Islet precursor cell (in vitro differentiated cells): ENCODE results near the gene PSG4.
"Not testable (repeated sequence)": the region's sequence is repeated elsewhere in the genome, so short reads cannot be mapped to it uniquely, and the experiment has no call there.

Experiments
- DNase-seq: peaks from one replicate; pipeline ENCODE4 v3.0.0-alpha.2; 2018

PSG4 gene

DNA sequence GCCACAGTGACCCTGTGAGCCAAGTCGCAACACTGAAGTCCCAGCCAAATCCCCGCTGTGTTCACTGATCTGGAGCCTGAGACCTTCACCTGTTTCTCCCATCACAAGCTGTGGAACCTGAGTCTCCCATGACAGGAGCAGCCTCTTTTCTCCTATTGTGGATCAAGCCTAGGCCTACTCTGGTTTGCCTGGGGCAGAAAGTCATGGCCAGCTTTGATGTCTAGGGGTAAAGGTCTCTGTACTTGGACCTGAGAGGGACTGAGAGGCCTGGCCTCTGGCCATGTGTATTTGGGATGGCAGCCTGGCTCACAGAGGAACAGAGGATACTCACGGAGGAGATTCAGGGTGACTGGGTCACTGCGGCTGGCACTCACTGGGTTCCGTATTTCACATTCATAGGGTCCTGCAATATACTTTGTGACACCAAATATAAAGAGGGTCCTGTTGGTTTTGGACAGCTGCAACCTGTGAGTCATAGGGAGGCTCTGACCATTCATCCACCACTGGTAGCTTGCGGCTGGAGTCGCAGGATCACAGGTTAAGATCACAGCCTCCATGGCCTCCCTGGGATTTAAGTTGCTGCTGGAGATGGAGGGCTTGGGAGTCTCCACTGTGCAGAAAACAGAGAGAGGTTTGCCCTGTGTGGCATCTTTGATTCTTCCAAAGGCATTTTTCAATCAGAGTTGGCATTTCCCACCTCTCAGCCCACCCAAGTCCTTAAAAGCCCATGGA lies 7.6 kb downstream of the PSG4 start:
- DNase-seq: not testable (repeated sequence)

DNA sequence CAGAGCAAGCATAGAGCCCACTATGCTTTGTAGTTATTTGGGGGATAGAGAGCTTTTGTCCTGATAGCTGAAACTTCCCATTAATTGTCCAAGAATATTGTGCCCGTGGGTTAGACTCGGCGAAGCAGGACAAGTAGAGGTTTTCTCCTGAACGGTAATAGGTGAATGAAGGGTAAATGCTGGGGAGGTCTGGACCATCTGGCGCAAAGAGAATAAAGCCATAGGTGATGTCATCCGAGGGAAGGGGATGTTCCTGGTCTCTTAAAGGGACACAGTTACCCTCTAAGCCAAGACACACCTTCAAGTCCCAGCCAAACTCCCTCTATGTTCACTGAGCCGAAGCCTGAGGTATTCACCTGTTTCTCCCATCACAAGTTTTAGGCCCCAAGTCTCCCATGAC lies 11.0 kb downstream of the PSG4 start:
- DNase-seq: not testable (repeated sequence)

DNA sequence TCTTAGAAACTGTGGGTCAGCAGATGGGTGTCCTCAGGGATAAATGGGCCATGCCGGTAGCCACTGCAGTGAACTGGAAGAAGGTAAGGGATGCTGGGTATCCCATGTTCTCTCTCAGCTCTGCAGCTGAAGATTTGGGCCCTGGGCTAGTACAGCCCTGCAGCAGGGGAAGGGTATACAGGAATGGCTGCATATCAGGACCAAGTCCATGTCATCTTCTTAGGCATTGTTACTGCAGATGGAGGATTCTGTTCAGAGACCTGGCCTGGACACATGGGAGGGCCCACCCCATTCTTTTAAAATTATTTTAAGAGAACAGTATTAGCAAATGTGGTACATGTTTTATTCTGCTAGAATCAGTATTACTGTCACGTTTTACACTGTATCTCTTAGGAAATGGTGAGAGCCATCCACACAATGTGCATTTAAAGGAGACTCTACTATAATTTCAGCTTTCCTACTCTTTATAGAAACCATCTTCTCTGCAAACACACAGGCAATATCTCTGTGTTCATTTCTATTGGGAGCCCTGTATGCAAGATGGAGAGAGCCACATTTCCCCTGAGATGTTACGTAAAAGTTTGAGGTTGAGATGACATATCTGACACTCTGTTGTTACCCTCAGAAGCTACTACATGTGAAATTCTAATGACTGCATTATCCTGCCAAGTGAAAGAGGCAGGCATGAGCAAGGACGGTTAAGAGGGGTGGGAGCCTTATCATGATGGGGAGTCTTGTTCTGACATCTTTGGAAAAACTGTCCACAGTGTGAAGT lies 12.9 kb downstream of the PSG4 start:
- DNase-seq: not testable (repeated sequence)

DNA sequence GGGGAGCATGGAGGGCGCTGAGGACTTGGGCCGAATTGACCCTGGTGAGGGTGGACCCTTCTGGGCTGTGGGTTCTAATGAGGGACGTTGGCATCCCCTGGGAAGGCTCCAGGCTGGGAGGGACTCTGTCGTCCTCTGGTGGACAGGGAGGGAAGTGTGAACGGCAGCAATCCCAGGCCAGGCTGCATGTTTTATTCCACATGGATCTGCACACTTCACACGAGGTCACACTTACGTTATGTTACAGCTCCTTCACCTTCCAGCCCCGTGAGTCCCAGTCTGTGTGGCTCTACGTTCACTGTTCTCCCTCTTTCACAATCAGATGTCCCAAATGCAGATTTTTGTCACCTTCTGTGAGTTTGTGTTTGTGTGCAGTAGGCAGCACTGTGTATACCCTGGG lies 17.3 kb downstream of the PSG4 start:
- DNase-seq: not testable (repeated sequence)

DNA sequence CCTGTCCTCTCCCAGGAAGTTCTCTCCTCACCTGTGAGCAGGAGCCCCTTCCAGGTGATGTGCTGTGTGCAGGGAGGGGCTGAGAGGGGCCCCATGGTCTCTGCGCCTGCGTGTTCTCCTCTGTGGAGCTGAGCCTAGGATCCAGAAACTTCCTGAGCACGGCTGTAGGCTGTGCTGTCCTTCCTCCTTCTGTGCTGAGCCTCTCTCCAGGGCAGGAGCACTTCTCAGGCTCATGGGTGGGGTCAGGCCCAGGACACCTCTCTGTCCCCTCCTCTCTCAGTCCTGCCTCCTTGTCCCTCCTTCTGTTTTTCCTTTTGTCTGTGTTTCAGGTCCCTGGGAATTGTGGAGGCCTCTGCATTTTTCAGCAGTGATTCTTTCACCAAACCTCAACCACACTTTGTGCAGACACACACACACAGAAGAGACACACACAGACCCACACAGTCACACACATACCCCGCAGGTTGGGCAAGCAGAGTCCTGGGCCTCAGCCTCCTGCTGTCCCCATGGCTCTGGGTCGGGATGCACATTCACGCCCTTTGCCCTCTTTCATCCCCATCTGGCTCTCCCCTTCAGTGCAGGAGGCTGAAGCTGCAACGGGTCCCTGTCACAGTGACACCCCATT lies 19.0 kb downstream of the PSG4 start, which contains the start of gene PSG5:
PSG5 (minus strand) TSS at position 226 of the 625 bp plus-strand sequence; CDS start at position 95, 131 bp downstream.
- not testable (repeated sequence) for DNase-seq

DNA sequence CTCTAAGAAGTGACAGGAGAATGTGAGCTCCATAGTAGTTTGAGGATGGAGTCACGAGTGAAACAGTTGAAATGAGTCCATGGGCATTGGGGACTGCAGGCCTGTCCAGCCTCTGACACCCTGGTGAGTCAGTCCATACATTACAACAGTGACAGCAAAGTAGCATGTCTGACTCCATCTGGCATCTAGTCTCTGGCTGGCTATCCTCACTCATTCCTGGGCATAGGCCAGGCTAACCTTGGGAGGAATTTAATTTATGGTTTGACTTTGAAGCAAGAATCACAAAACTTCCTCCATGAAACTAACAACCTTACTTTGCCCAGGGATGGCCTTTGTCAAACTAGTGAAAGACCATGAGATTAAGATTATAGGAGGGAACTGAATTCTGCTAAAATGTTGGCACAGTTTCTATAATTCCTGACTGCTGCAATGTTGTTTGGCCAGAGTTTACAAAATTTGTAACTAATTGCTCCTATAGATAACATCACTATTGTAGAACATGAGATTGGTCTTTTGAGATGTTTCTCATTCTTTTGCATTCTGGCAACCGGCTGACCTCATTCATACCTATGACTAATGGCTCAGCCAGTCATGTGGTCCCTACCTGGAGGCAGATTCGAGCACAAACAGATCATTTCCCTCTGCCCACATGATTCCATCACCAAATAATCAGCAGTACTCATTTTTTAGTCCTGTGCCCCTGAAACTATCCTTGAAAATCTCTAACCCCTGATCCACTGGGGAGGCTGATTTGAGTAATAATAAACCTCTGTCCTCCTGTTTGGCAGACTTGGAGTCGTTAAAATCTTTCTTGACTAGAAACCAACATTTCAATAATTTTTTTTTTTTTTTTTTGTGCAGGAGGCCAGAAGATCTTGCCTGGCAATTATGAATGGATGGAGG lies 23.3 kb downstream of the PSG4 start:
- peak; percentile 77 for DNase-seq

DNA sequence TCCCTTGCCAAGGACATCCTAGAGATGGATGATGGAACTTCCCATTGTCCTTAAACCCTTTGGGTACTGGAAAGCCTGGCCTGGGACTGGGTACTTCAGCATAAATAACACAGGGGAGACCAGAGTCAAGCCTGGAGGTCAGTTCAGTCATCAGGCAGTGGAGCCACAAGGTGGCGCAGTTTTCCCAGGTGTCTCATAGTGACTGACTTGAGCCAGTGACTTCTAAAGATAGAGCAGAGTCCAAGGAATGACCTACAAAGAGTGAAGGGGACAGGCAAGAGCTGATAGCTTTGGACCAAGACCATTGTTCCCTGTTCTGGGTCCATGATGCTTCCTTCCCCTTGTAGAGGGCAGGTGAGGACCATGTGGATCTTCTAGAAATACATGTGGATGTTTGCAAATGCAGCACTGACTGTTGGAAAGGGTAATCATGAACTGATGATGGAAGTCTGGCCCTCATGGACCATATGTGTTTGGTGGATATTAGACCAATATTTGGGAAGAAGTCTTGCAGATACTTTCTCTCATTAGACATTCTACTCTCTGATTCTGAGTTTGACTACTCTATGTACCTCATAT lies 25.8 kb downstream of the PSG4 start:
- not testable (repeated sequence) for DNase-seq

DNA sequence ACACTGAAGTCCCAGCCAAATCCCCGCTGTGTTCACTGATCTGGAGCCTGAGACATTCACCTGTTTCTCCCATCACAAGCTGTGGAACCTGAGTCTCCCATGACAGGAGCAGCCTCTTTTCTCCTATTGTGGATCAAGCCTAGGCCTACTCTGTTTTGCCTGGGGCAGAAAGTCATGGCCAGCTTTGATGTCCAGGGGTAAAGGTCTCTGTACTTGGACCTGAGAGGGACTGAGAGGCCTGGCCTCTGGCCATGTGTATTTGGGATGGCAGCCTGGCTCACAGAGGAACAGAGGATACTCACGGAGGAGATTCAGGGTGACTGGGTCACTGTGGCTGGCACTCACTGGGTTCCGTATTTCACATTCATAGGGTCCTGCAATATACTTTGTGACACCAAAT lies 26.9 kb downstream of the PSG4 start:
- not testable (repeated sequence) for DNase-seq

DNA sequence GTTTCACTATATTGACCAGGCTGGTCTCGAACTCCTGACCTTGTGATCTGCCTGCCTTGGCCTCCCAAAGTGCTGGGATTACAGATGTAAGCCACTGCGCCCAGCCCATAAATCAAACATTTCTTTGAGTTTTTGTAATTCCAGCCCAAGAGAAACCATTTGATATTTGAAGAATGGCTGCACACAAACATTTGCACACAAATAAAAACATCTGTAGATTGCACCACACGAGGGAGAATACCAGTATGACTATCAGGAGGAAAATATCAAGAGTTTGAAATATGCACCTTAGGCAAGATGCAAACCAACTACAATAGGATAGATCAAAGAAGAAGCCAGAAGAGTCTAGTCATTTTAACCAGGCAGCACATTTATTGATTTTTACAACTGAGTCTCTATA lies 39.5 kb downstream of the PSG4 start:
- DNase-seq: not testable (repeated sequence)

DNA sequence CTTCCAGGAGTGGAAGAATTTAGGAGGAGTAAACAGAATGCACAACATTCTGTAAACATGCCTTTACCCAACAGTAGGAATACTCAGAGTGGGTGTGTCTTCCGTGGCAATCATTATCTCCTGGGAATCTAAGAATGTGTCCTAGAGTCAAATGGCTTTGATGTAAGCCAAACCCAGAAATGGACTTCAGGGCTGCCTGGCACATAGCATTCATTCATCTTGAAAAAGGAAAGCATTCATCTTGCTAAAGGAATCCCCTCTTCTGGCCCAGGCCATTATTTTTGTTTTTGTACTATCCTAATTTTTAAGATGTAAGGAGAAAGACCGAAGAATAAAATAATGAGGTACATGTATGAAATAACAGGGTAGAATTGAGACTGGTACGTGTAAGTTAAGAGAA lies 42.3 kb downstream of the PSG4 start:
- DNase-seq: not testable (repeated sequence)

DNA sequence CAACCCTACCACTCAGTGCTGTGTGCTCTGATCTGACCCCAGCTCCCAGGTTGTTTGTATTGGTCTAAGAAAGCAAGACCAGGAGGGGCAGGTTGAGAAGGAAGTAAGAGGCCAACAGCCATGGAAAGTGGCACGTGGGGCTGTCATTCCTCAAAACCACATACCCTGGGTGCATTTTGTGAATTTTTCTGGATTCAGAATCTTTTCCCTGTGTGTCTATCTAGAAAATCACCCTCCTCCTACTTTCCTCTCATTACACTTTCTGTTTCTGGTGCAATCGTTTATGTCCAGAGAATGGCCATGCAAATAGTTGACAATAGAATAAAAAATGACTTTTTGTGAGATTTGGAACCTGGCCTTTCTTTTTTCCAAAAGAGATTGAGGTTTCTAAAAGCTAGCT lies 43.2 kb downstream of the PSG4 start:
- DNase-seq: not testable (repeated sequence)

DNA sequence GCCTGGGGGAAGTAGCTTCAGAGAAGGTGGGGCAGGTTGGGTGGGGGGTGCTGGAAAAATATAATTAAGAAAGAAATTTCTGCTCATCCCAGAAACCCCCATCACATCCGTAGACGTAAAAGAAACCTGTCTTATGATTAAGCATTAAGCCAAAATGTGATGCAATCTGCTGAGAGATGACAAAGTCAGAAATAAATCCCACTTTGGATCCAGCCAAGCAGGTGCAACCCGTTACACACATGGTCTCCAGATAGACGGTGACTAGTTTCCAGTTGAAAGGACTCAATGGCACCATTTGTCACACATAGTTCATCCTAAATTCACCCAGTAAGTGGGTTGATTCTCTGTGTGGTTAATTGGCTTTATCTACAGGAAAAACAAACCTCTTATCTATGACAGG lies 53.2 kb downstream of the PSG4 start:
- no peak for DNase-seq

DNA sequence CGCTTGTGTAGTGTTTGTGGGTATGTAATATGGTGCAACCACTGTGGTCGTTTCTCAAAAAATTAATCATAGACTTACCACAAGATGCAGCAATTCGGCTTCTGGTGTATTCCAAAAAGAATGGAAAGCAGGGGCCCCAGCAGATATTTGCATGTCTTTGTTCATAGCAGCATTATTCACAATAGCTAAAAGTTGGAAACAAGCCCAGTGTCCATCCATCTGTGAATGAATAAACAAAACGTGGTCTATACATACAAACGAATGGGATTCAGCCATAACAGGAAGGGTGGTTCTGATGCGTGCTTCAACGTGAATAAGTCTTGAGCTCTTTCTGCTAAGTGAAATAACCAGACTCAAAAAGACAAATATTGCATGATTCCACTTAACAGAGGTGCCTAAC lies 55.6 kb downstream of the PSG4 start:
- DNase-seq: not testable (repeated sequence)

DNA sequence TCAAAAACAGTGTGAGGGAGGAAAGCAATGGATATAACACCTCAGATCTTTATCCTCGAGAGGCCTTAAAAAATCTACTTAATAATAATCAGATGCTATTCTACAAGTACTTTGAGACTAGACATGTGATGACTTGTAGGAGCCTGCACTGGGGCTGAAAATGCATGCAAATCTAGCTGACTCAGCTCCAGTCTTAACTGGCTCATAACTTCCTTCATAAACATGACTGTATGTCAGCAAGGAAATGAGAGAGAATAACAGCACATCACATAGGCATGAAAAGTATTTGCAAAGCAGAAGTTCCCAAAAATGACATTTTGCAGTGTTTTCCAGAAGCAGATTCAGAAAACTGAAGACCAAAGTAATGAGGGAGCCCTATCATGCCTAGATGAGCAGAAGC lies 57.2 kb downstream of the PSG4 start:
- DNase-seq: no peak
